HepG2 (cell line): ENCODE data around the gene SMG5.

Experiments
- ATF6 ChIP-seq: sonication (generic); formaldehyde crosslinking; conservative IDR thresholded peaks from 2 replicates; pipeline ENCODE4 v1.4.0; 2020; ENCODE audit warnings: missing genetic modification reagents
- ATM ChIP-seq: fragments of 450-650 bp; IDR thresholded peaks from 2 replicates; pipeline ENCODE4 v1.7.1; 2017; ENCODE audit warnings: mild to moderate bottlenecking, borderline replicate concordance
- CTCF ChIP-seq: sonication (generic); formaldehyde crosslinking; IDR thresholded peaks from 2 replicates; pipeline ENCODE4 v1.5.0; 2020; ENCODE audit warnings: mild to moderate bottlenecking, missing genetic modification reagents, moderate library complexity
- HMG20A ChIP-seq: IDR thresholded peaks from 2 replicates; pipeline ENCODE4 v1.6.1; 2016; ENCODE audit warnings: borderline replicate concordance
- HNRNPUL1 ChIP-seq: fragments of 200-400 bp; formaldehyde crosslinking; IDR thresholded peaks from 2 replicates; pipeline ENCODE4 v1.6.1; 2017; ENCODE audit warnings: low read depth, mild to moderate bottlenecking, low read length, moderate library complexity
- JUND ChIP-seq: sonication (generic); formaldehyde crosslinking; IDR thresholded peaks from 2 replicates; pipeline ENCODE4 v1.8.0; 2022; ENCODE audit warnings: mild to moderate bottlenecking, missing genetic modification reagents
- NR3C1 ChIP-seq: sonication (generic); formaldehyde crosslinking; IDR thresholded peaks from 2 replicates; pipeline ENCODE4 v1.4.0; 2020; ENCODE audit warnings: missing genetic modification reagents
- POLR2A ChIP-seq, 2 experiments: IDR thresholded peaks; 2 replicates each; pipeline ENCODE4 v1.6.1; 2011; ENCODE audit warnings: low read depth in 2 of 2, low read length in 2 of 2, mild to moderate bottlenecking in 1 of 2, moderate library complexity in 1 of 2; ENCODE audit not compliant: insufficient read depth in 1 of 2
- RAD21 ChIP-seq: fragments of 450-650 bp; formaldehyde crosslinking; IDR thresholded peaks from 2 replicates; pipeline ENCODE4 v1.5.0; 2020; ENCODE audit warnings: mild to moderate bottlenecking
- SNAPC4 ChIP-seq: sonication (generic); formaldehyde crosslinking; IDR thresholded peaks from 2 replicates; pipeline ENCODE4 v1.4.0; 2020; ENCODE audit warnings: mild to moderate bottlenecking, missing genetic modification reagents
- ZBTB33 ChIP-seq: sonication (generic); formaldehyde crosslinking; IDR thresholded peaks from 2 replicates; pipeline ENCODE4 v1.4.0; 2020; ENCODE audit warnings: missing genetic modification reagents
- ZNF24 ChIP-seq: fragments of 450-650 bp; IDR thresholded peaks from 2 replicates; pipeline ENCODE4 v1.6.1; 2017; ENCODE audit warnings: antibody characterized with exemption, mild to moderate bottlenecking
- ZNF639 ChIP-seq: conservative IDR thresholded peaks from 2 replicates; pipeline ENCODE4 v1.6.1; 2018; ENCODE audit warnings: missing genetic modification reagents

- TF ChIP-seq CTCF (CRISPR knock-in tag) (no peak), NR3C1 (CRISPR knock-in tag) (no peak), SNAPC4 (CRISPR knock-in tag) (no peak), ATM (no peak), RAD21 (CRISPR knock-in tag) (no peak), ATF6 (CRISPR knock-in tag) (no peak), ZBTB33 (no peak), HMG20A (CRISPR knock-in tag) (no peak), JUND (CRISPR knock-in tag) (no peak), HNRNPUL1 (no peak), POLR2A (IDR thresholded peaks at IDR 0.05; ENCODE audit: insufficient read depth in 1 of 2, low read depth in 2 of 2, low read length in 2 of 2) (no peak), ZNF639 (CRISPR knock-in tag) (no peak), ZNF24 (no peak)
Observed at GRCh38 chr1:156305215-156305614, 22.6 kb upstream of the SMG5 start.
